ENCODE results near the gene SLC35A5.
A peak's percentile ranks its signal among the peaks of the same experiment; 100 is the strongest.

SLC35A5 gene

DNA sequence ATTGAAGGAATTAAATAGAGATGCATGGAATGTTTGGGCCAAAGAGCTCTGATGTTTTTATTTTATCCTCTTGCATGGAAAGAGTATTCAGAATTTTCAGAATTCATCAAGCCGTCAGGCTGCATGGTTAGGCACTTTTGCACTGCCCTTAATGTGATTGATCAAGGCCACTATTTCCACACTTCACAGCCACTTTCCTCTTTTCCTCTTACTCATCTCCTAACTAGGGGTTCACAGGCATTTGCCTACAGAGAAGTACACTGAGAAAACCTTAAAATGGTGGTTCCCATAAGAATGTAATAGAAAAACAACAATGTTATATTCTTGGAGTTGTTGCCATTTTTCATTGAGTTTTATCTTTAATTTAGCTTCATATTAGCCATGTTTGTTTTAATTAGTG, 10.9 kb downstream of the SLC35A5 start:
- no peak for DNase-seq (ENCODE audit: low read depth)

DNA sequence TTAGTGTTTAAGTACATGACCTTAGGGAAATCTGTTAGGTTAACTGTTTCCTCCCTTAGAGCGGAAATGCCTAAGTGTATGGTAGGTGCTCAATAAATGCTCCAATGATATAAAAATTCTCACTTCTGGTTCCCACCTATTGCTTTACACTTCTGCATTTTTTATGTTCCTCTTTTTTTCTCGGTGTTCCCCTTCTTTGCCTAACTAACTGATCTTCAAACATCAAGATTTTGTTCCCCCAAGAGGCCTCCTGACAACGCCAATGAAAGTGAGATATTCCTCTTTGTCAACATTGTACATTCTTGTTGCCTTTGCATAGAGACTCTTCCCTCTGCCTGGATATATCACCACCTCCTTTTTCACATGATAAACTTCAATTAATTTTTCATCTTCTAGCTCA, 17.4 kb downstream of the SLC35A5 start:
- DNase-seq (ENCODE audit: low read depth): no peak

DNA sequence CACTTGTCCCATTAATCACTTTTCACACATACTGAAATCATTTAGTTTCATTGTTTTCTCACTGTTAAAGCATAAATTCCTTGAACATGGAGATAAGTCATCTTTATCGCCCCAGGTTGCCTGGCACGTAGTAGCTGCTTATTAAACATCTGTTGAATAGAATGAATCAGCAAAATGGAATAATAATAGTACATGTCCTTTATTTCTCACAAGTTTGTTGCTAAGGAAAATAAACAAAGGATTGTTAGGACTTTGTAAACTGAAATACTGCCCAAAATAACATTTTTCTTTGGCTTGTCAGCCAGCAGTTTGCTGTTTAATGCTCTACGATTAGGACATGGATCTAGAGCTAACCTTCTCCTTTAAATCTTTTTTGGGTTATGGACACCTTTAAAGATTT, 17.9 kb downstream of the SLC35A5 start:
- DNase-seq (ENCODE audit: low read depth): peak; percentile 90

DNA sequence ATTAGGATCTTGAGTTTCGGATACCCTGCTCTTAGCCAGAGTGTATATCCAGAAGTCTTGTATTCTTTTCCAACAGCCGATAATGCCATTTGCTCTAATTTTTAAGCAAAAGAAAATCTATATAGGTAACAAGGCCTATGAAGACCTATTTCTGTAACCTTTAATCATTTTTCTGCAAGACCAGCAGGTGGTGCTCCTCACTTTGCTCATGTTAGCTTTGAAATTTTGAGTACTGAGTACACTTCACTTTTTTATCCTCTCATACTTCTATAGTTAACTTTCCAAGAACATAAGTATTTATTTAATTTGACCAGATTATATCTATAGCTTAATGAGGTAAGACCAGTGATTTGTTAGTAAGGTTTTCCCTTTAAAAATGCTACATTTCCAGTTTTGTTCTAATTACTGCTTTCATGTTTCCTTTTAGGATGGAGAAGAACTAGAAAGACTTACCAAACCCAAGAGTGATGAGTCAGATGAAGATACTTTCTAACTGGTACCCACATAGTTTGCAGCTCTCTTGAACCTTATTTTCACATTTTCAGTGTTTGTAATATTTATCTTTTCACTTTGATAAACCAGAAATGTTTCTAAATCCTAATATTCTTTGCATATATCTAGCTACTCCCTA, 20.5 kb downstream of the SLC35A5 start:
- DNase-seq (ENCODE audit: low read depth): no peak

DNA sequence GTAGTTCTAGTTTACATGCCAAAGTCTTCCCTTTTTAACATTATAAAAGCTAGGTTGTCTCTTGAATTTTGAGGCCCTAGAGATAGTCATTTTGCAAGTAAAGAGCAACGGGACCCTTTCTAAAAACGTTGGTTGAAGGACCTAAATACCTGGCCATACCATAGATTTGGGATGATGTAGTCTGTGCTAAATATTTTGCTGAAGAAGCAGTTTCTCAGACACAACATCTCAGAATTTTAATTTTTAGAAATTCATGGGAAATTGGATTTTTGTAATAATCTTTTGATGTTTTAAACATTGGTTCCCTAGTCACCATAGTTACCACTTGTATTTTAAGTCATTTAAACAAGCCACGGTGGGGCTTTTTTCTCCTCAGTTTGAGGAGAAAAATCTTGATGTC, 21.3 kb downstream of the SLC35A5 start:
- DNase-seq (ENCODE audit: low read depth): no peak

DNA sequence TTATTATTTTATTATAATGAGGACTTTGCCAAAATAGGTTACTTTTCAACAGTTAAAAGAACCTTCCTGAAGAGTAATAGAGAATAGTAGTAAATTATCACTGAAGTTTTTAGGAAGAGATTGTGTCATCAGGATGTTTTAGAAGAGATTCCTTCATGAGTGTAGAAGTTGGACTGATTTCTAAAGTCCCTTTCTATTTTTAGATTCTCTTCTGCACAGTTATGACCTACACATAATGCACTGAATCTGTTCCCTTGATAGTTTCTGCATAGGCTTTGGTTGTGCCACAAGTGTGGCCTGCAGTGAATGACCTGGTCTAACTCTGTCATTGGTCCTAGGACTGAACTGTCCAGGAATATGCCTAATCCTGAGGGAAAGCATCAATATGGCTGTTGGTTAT, 23.9 kb downstream of the SLC35A5 start:
- DNase-seq (ENCODE audit: low read depth): no peak

DNA sequence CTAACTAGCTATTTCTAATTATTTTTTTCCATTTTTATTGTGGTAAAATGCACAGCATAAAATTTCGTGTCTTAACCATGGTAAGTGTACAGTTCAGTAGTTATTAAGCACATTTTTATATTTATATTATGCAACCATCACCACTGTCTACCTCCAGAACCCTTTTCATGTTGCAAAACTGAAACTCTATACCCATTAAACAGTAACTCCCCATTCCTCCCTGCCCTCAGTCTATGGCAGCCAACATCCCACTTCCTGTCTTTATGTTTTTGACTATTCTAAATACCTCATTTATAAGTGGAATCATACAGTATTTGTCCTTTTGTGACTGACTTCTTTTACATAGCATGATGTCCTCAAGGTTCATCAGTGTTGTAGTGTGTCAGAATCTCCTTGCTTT, 25.5 kb downstream of the SLC35A5 start:
- no peak for DNase-seq (ENCODE audit: low read depth)

DNA sequence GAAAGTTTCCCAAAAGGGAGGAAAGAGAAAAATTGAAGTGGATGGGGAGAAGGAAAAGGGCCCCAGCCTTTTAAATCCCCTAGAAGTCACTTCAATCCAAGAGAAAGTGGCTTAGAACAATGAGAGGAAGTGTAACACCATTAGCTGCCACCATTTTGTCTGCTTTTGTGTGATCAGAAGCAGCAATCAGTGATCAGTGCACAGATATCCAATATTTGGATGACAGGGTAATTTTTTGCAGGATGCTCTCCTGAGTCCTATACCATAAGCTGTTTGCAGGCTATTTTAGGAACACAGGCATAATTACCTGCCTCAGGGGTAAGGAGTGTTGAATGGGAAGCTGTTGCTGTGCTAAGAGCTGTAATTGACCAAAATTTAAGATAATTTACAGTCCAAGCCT, 31.4 kb downstream of the SLC35A5 start:
- DNase-seq (ENCODE audit: low read depth): no peak

DNA sequence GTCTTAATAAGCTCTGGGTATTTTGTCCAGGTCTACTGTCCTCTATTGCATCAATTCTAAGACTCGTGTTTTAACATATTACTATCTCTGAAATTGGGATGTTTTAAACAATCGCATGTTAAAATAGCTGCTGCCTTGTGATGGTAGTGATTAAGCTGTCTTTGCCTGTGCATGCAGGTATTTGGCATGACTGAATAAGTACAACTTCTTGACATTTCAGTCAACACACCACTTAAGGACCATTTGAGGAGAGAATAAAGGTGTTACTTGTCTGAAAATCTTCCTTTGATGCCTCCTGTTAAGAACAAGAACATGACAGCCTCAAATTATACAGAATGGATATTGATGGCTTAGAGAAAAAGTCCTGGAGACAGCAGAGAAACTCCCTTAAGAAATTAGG, 33.0 kb downstream of the SLC35A5 start:
- no peak for DNase-seq (ENCODE audit: low read depth)

DNA sequence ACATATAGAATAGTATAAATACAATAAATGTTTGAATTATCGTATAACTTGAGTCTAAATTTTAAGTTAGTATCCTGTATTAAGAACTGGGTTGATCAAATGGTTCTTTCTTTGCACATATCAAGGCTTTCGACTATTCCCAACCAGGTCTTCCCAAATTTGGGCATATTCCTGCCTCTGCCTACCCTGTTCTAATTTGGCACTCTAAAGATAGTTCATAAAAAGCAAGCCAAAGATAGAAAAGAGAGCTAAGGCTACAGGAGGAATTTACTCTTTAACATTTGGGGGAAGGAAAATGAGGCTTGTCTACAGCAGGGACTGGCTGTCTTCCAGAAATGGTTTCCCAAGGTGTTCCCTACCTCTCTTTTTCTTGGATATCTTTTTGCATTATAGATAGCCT, 36.1 kb downstream of the SLC35A5 start:
- no peak for DNase-seq (ENCODE audit: low read depth)

DNA sequence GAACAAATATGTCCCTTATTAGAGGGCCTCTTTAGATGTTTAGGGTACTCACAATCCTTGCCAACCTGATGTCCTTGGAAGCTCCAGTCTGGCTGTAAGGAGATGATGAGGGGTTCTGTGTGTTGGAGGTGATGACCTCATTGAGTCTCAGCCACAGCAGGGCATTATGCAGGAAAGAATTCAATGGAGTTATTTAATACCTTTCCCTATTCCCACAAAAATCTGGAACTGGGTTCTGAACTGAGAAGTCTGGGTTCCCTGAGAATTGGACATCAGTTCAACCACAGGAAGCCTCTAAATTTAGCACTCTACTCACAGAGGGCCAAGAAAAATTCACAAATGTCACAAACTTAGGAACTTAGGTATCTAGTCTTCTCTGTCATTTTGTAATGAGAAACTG, 36.9 kb downstream of the SLC35A5 start:
- no peak for DNase-seq (ENCODE audit: low read depth)

DNA sequence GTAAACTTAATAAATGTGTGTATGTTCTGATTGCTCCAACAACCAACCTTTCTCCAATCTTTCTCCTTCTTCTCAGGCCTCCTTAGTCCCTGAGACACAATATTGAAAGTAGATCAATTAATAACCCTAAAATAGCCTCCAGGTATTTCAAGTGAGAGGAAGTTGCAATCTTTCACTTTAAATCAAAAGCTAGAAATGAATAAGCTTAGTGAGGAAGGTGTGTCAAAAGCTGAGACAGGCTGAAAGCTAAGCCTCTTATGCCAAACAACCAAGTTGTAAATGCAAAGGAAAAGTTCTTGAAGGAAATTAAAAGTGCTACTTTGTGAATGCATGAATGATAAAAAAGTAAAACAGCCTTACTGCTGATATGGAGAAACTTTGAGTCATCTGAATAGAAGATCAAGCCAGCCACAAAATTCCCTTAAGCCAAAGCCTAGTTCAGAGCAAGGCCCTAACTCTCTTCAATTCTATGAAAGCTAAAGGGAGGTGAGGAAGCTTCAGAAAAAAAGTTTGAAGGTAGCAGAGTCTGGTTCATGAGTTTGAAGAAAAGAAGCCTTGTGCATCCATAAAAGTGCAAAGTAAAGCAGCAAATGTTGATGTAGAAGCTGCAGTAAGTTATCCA, 40.5 kb downstream of the SLC35A5 start:
- no peak for DNase-seq (ENCODE audit: low read depth)

DNA sequence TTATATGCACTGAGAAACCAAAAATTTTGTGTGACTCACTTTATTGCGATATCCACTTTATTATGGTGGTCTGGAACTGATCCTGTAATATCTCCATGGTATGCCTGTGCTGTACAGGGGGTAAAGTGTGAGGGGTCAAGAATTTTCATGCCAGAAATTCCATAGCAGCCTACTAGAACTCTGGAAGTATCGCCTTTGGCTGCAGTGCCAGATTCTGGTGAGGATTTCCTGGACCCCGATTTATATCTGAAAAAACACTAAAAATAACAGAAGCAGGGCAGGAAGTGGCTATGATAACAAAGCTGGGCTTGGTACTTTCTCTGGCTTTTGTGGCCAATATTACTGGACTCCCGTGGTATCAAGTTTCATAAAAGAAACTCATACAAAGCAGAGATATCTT, 42.7 kb downstream of the SLC35A5 start:
- DNase-seq (ENCODE audit: low read depth): peak; percentile 81

DNA sequence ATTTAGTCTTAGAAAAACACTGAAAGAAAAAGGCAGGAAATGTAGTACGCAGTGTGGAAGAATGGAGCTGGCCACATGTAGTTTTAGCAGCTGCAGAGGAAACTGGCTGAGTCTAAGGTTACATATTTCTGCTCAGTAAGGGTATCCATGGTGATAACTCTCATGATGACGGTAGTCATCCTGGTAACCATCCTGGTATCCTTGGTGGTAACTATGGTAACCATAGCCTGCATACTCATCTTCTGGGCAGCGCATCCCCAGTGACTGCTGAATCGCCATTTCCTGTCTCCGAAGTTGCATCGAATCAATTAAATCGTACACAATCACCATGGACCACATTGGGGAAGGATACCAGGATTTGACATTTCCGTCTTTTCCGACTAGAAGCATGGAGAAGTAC, 43.4 kb downstream of the SLC35A5 start:
- DNase-seq (ENCODE audit: low read depth): peak; percentile 52

DNA sequence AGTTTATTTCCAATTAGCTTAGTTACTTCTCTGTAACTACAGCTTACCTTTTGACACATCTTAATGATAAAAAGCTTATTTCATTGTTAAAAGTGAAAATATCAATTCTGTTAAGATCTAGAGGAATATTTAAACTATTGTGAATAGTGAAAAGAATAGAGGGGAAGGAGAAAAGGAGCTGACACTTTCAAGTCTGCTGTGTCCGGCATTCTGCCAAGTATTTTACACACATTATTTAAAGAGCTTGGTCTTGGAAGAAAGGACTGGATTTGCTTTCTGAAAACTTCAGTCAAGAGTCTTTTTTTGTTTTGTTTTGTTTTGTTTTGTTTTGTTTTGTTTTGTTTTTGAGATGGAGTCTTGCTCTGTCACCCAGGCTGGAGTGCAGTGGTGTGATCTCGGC, 44.3 kb downstream of the SLC35A5 start:
- DNase-seq (ENCODE audit: low read depth): no peak

DNA sequence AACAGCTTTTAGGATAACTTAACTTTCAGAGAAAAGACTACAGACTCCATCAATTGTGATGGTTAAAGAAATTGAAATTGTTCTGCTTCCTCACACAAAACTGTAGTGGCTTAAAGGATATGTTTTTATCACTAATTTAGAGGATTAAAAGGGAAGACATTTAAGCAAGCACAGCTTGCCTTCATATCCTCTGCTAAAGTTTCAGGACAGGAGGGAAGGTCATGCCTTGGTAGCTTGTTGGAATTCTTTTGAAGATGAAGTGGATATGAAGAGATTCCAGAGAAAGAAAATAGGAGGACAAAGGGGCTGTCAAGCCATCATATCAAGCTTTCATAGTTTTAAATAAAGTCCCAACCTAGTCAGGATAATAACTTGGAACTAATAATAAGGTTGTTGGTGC, 46.0 kb downstream of the SLC35A5 start:
- DNase-seq (ENCODE audit: low read depth): no peak

DNA sequence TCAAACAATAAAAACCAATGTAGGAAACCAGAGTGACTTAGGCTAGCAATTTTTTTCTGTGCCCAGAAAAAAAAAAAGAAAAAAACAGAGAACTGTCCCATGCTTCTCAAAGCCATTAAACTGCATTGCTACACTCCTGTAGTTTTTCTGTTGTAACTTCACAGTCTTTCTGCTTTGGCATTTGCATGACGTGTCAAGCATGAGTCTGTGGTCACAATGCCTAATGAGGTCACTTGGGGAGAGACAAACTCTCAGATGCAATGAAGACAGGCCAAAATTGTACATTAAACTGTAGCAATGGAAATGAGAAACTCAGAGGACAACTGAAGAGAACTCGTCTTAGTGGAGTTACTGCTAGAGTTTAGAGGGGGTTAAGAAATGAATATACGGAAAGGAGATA, 48.3 kb downstream of the SLC35A5 start:
- peak; percentile 73 for DNase-seq (ENCODE audit: low read depth)

DNA sequence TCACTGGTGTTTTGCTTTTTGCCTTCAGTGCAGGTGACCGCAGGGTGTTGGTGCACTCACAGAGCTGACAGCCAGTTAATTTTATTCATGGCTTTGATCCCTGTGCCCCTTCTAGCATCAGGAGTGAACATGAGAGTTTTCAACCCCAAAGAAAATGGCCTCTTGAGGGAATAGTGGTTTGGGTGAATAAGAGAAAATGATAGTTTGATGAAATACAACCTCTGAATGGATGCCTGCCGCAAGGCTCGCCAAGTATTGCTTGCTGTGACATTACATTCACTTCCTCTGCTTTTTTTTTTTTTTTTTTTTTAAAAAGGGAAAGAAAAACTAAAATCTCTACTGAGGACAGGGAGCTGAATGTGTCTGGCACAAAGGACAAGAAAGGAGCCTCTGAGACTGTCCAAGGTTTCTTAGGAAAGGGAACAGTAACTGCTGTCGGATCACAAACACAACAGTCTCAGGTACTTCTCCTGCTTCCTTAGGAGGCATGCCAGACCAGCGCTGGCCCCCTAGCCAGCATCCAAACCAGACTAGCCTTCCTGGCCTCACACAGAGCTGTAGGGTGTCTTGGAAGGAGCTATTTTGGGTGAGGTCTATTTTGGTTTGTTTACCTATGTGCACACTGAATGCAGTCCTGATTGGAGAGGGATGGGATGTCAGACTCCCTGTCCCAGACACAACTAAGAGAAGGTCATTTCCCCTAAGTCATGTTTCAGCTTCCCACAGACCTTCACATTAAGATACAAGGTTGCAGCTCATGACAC, 50.1 kb downstream of the SLC35A5 start:
- DNase-seq (ENCODE audit: low read depth): no peak

DNA sequence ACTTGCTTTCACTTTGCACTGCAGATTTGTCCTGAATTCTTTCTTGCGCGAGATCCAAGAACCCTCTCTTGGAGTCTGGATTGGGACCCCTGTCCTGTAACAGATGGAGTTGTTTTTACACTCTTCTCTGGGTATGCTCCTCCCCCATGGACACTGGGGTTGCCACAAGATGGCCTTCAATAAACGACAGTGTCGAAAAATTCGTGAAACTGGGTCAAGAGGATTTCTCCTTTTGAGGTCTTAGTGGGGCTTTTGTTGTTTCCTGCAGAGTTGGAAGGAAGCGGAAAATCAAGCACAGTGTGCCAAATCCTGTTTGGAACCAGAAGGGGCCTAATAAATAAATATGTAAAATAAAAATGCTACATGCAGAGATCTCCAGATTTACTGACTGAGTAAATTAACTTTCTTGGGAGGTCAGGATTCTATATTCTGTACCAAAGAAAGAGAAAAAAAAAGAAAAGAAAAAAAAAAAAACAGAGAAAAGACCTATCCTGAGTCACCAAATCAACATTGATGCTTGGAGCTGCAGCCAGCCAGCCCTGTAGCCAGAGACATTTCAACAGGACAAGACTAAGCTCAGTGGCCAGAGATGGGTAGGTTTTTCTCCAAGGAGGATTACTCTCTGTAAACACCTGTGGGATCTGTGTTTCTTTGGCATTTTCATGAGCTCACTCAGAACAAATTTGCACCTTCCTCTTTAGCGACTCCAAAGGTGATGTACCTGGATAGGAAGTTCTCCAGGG, 54.3 kb downstream of the SLC35A5 start:
- DNase-seq (ENCODE audit: low read depth): no peak

DNA sequence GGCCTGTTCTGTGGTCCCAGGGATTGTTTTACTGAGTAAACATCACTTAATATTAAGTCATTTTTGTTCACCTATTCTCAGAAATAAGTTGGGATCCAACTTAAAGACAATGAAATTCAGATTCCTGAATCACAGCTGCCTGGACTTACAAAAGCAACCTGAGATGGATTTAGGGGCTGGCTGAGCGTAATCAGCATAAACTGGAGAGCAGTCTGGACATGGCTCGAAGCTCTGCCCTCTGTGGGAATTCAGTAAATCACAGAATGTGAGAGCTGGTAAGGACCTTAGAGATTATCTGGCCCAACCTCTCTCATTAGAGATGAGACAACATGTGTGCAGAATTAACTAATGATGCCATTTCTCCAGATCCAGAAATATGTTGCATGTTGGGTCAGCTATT, 55.4 kb downstream of the SLC35A5 start:
- DNase-seq (ENCODE audit: low read depth): no peak

DNA sequence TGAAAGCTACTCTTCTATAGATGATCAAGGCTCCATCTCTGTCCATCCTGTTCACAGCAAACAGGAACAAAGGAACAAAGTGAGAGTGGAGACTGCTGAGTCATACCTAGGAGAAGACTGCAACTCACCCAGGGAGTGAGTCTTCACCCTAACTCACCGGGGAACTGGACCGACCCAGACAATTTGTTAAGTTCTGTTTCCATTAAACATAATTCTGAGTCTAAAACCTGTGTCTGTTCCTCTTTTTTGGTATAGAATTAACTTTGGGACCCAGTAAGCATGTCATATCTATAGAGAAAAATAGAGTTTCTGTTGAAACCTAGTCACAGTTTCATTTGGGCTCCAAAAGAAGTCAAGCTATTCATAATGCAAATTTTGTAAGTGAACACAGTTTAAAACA, 57.5 kb downstream of the SLC35A5 start:
- DNase-seq (ENCODE audit: low read depth): no peak

DNA sequence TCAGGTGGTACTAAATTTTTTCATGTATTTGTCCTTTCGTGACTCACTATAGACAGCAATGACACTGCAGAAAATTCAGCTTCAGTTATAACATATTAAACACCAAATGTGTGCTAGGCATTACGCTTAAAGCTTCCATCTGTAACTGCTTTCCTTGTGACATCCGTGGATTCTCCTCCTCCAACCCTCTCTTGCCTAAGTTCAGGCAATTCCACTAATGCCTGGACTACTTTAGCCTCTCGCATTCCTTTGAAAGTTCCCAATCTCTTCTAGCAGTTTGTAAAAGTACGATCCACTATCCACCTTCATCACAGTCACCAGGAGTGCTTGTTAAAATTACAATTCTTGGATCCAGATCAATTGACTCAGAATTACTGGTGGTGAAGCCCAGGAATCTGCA, 61.4 kb downstream of the SLC35A5 start:
- DNase-seq (ENCODE audit: low read depth): no peak

DNA sequence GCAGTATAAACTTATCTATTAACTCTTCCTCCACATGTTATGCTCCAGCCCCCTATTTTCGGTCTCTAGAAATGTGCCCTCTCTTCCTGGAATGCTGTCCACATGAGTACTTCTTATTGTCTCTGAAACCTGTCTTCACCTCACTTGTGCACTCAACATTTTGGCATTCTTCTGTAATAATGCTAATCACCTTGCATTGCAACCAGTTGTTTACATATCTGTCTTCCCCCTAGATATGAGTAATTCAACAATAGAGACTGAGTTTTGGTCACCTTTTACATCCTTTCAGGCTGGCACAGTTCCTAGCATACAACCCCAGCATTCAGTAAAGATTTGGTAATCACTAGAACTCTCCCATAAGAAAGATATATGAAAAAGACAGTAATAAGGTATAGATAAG, 61.9 kb downstream of the SLC35A5 start:
- DNase-seq (ENCODE audit: low read depth): no peak

Measured in GM04503 (cell line).